H9 (cell line): Measurements from ENCODE around the gene SYTL5. TPM values are rescaled to one million over a fixed set of nuclear protein-coding genes. Genes with fewer than 3 reads are reported as not detected.

Experiments used
- DNase-seq: peaks from one replicate; pipeline ENCODE4 v3.0.0-alpha.2; 2017
- H2AFZ ChIP-seq: one replicate; pipeline ENCODE4 v1.6.1; 2013; ENCODE audit warnings: mild to moderate bottlenecking, low read length, control low read depth, moderate library complexity
- H2AK5ac ChIP-seq: 2 replicates; pipeline ENCODE4 v1.6.1; 2013; ENCODE audit warnings: low read length, control low read depth, mixed read lengths; ENCODE audit not compliant: insufficient read length
- H2BK120ac ChIP-seq: one replicate; pipeline ENCODE4 v1.6.1; 2013; ENCODE audit warnings: low read depth, mild to moderate bottlenecking, low read length, control low read depth, inconsistent platforms; ENCODE audit not compliant: poor library complexity, severe bottlenecking
- H2BK12ac ChIP-seq: 2 replicates; pipeline ENCODE4 v1.6.1; 2013; ENCODE audit warnings: low read length, control low read depth, mixed read lengths, low read depth; ENCODE audit not compliant: insufficient read length
- H2BK15ac ChIP-seq: 2 replicates; pipeline ENCODE4 v1.6.1; 2013; ENCODE audit warnings: low read depth, low read length, control low read depth
- H2BK20ac ChIP-seq: one replicate; pipeline ENCODE4 v1.6.1; 2013; ENCODE audit warnings: low read depth, mild to moderate bottlenecking, low read length, control low read depth, inconsistent platforms; ENCODE audit not compliant: poor library complexity, severe bottlenecking
- H2BK5ac ChIP-seq: 2 replicates; pipeline ENCODE4 v1.6.1; 2013; ENCODE audit warnings: low read length, control low read depth, mixed read lengths; ENCODE audit not compliant: insufficient read length
- H3K14ac ChIP-seq: 2 replicates; pipeline ENCODE4 v1.6.1; 2013; ENCODE audit warnings: low read length, control low read depth; ENCODE audit not compliant: insufficient read depth
- H3K18ac ChIP-seq: 2 replicates; pipeline ENCODE4 v1.6.1; 2013; ENCODE audit warnings: low read depth, mild to moderate bottlenecking, mixed read lengths, low read length, control low read depth; ENCODE audit not compliant: insufficient read length
- H3K23ac ChIP-seq: 2 replicates; pipeline ENCODE4 v1.6.1; 2013; ENCODE audit warnings: low read length, control low read depth, mixed read lengths, low read depth; ENCODE audit not compliant: insufficient read length
- H3K23me2 ChIP-seq: 2 replicates; pipeline ENCODE4 v1.6.1; 2013; ENCODE audit warnings: low read depth, mild to moderate bottlenecking, mixed read lengths, low read length, control low read depth; ENCODE audit not compliant: insufficient read length, poor library complexity, severe bottlenecking
- H3K27ac ChIP-seq: 2 replicates; pipeline ENCODE4 v1.5.1; 2013; ENCODE audit warnings: low read length, control low read depth, mixed read lengths, low read depth; ENCODE audit not compliant: insufficient read length
- H3K27me3 ChIP-seq: 2 replicates; pipeline ENCODE4 v1.6.1; 2013; ENCODE audit warnings: low read length, control low read depth, inconsistent platforms; ENCODE audit not compliant: insufficient read depth
- H3K4ac ChIP-seq: 2 replicates; pipeline ENCODE4 v1.6.1; 2013; ENCODE audit warnings: low read depth, mild to moderate bottlenecking, control low read depth, inconsistent platforms, low read length, moderate library complexity
- H3K4me1 ChIP-seq: 2 replicates; pipeline ENCODE4 v1.6.1; 2013; ENCODE audit warnings: low read length, control low read depth, inconsistent platforms; ENCODE audit not compliant: insufficient read depth
- H3K4me2 ChIP-seq: 2 replicates; pipeline ENCODE4 v1.6.1; 2013; ENCODE audit warnings: low read length, control low read depth, mixed read lengths; ENCODE audit not compliant: insufficient read length, insufficient read depth
- H3K56ac ChIP-seq: 2 replicates; pipeline ENCODE4 v1.6.1; 2013; ENCODE audit warnings: low read depth, mild to moderate bottlenecking, mixed read lengths, low read length, control low read depth; ENCODE audit not compliant: insufficient read length
- H3K79me1 ChIP-seq: 2 replicates; pipeline ENCODE4 v1.6.1; 2013; ENCODE audit warnings: low read depth, mild to moderate bottlenecking, moderate library complexity, low read length, control low read depth, inconsistent platforms; ENCODE audit not compliant: insufficient read depth, poor library complexity, severe bottlenecking
- H3K79me2 ChIP-seq: 2 replicates; pipeline ENCODE4 v1.6.1; 2013; ENCODE audit warnings: low read length, control low read depth, inconsistent platforms; ENCODE audit not compliant: insufficient read depth
- H3K9ac ChIP-seq: 2 replicates; pipeline ENCODE4 v1.6.1; 2013; ENCODE audit warnings: low read length, control low read depth, mixed read lengths; ENCODE audit not compliant: insufficient read length; ENCODE audit errors: extremely low read depth
- H3K9me3 ChIP-seq: one replicate; pipeline ENCODE4 v1.6.1; 2013; ENCODE audit warnings: low read depth, low read length, inconsistent platforms; ENCODE audit not compliant: control insufficient read depth
- H3T11ph ChIP-seq: one replicate; pipeline ENCODE4 v1.6.1; 2013; ENCODE audit warnings: mild to moderate bottlenecking, low read length, control low read depth, inconsistent platforms
- H4K20me1 ChIP-seq: one replicate; pipeline ENCODE4 v1.6.1; 2013; ENCODE audit not compliant: control insufficient read depth, insufficient read length, insufficient read depth
- H4K5ac ChIP-seq: 2 replicates; pipeline ENCODE4 v1.6.1; 2013; ENCODE audit warnings: low read depth, mild to moderate bottlenecking, mixed read lengths, low read length, control low read depth; ENCODE audit not compliant: insufficient read length
- H4K8ac ChIP-seq: replicated peaks from 2 replicates; pipeline ENCODE4 v1.6.1; 2013; ENCODE audit warnings: low read length, control low read depth, mixed read lengths, low read depth; ENCODE audit not compliant: insufficient read length
- H4K91ac ChIP-seq: 2 replicates; pipeline ENCODE4 v1.6.1; 2013; ENCODE audit warnings: low read depth, mild to moderate bottlenecking, moderate library complexity, mixed read lengths, low read length, control low read depth; ENCODE audit not compliant: insufficient read length
- H3K27ac Mint-ChIP-seq, 3 experiments: 2 replicates in 2 of 3; 3 replicates in 1 of 3; pipeline ENCODE4 v1.8.0; 2020 to 2021; ENCODE audit warnings: mixed read lengths in 3 of 3, mild to moderate bottlenecking in 1 of 3, moderate library complexity in 1 of 3
- H3K27me3 Mint-ChIP-seq: 2 replicates; pipeline ENCODE4 v1.8.0; 2021; ENCODE audit warnings: low read depth, mild to moderate bottlenecking, moderate library complexity, mixed read lengths
- H3K36me3 Mint-ChIP-seq, 3 experiments: 2 replicates in 2 of 3; 3 replicates in 1 of 3; pipeline ENCODE4 v1.8.0; 2020 to 2021; ENCODE audit warnings: low read depth in 3 of 3, mixed read lengths in 3 of 3; ENCODE audit not compliant: insufficient read depth in 1 of 3
- H3K4me1 Mint-ChIP-seq, 2 experiments: 2 replicates each; pipeline ENCODE4 v1.8.0; 2020; ENCODE audit warnings: mixed read lengths in 2 of 2
- H3K4me3 Mint-ChIP-seq, 2 experiments: 2 replicates in 1 of 2; 3 replicates in 1 of 2; pipeline ENCODE4 v1.8.0; 2020 to 2021; ENCODE audit warnings: mild to moderate bottlenecking in 2 of 2, mixed read lengths in 2 of 2, moderate library complexity in 1 of 2
- H3K9me3 Mint-ChIP-seq, 2 experiments: 2 replicates in 1 of 2; 3 replicates in 1 of 2; pipeline ENCODE4 v1.8.0; 2020; ENCODE audit warnings: mild to moderate bottlenecking in 2 of 2, mixed read lengths in 2 of 2, moderate library complexity in 1 of 2
- CTCF ChIP-seq: fragments of 200-600 bp; sonication (generic); conservative IDR thresholded peaks from 3 replicates; pipeline ENCODE4 v1.8.0; 2021; ENCODE audit warnings: antibody characterized with exemption, mild to moderate bottlenecking
- WGBS: extraction: QIAGEN DNeasy Blood & Tissue Kit; methylation state at CpG from one replicate; pipeline ENCODE4 v1.1.7; 2013; ENCODE audit warnings: missing lambda C conversion rate, low lambda C conversion rate, mixed read lengths; ENCODE audit not compliant: insufficient read length; ENCODE audit errors: extremely low coverage; 5-methylcytosine and 5-hydroxymethylcytosine counted together
- total RNA-seq: library from RNA; stranded (reverse); gene quantifications from 2 replicates; pipeline ENCODE4 v1.2.1, GENCODE V29; 2021

SYTL5 gene
- total RNA-seq, 1 experiment from 2014 or later = 0.15 TPM

DNA sequence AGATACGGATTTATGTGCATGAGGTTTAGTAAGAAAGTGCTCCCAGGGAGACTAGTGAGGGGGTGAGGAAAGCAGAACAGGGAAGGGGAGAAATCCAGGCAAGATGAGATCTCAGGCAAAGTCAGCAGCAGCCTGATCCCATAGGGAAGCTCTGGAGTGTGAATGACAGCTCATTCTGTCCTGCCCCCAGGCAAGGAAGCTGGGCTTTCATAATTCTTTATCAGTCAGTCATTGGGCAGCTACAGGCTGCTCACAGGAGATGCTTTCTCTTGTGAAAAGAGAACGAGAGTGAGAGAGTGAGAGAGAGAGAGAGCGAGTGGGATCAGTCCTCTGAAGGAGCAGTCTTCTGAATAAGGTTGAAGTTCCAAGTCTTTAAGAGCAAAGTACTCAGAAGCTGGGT, 166.2 kb downstream of the SYTL5 start:
- Histone ChIP-seq H2AFZ (no peak overlapping the region), H4K5ac (no peak overlapping the region), H3T11ph (no peak overlapping the region), H4K91ac (no peak overlapping the region), H3K23me2 (no peaks in the 10 kb centered on the region), H2BK20ac (no peak overlapping the region), H3K4me2 (no peak overlapping the region), H3K79me2 (no peaks in the 10 kb centered on the region), H3K9me3 (no peaks in the 10 kb centered on the region), H2BK12ac (no peak overlapping the region), H3K14ac (no peak overlapping the region; the same call in 1 of the 2 replicates), H3K56ac (no peak overlapping the region), H3K18ac (no peak overlapping the region), H2BK120ac (no peak overlapping the region), H3K27ac (no peak overlapping the region), H2BK15ac (no peak overlapping the region), H3K4me1 (no peaks in the 10 kb centered on the region; the same call in 1 of the 2 replicates), H3K9ac (no peak overlapping the region), H4K20me1 (no peaks in the 10 kb centered on the region), H3K79me1 (no peaks in the 10 kb centered on the region), H4K8ac (no peak overlapping the region), H3K27me3 (no peaks in the 10 kb centered on the region), H3K23ac (no peak overlapping the region), H2BK5ac (no peak overlapping the region), H3K4ac (no peak overlapping the region), H2AK5ac (no peak overlapping the region)
- no peak for DNase-seq
- TF ChIP-seq CTCF = no peak
- Mint-ChIP-seq H3K27ac (no peak overlapping the region), H3K36me3 (peaks cover 0 to 5% (median 2%) of the 10 kb centered on the region in 3 experiments; a peak in 5 of 7 replicates), H3K9me3 (peaks cover 59 to 60% of the 10 kb centered on the region in 2 experiments), H3K4me1 (peaks cover 3 to 7% of the 10 kb centered on the region in 2 experiments; a peak in 2 of 4 replicates), H3K27me3 (no peaks in the 10 kb centered on the region), H3K4me3 (no peak overlapping the region)
- WGBS = no CpG with 5 or more reads among the region's 3 CpGs
